K562 (cell line): ENCODE data around the gene SH3BP2. TPM values are rescaled to one million over a fixed set of nuclear protein-coding genes. Genes with fewer than 3 reads are reported as not detected.

ENCODE experiments used
- CGGBP1 ChIP-seq: fragments of 250-450 bp; sonication (Bioruptor Pico); IDR thresholded peaks from 2 replicates; pipeline ENCODE4 v1.9.0; 2021; ENCODE audit warnings: mild to moderate bottlenecking
- CTCF ChIP-seq, 3 experiments: IDR thresholded peaks in 2 of 3; conservative IDR thresholded peaks in 1 of 3; 2 replicates each; pipeline ENCODE4 v1.5.1; 2011 to 2012; ENCODE audit warnings: low read length in 3 of 3, mild to moderate bottlenecking in 3 of 3, control low read depth in 2 of 3, improper control_type of control experiment in 1 of 3, inconsistent platforms in 1 of 3, low read depth in 1 of 3, mixed read lengths in 1 of 3, moderate library complexity in 1 of 3; ENCODE audit not compliant: insufficient read depth in 2 of 3
- FOSL1 ChIP-seq: fragments of 200-800 bp; sonication (Bioruptor generic); conservative IDR thresholded peaks from 2 replicates; pipeline ENCODE4 v1.6.1; 2016; ENCODE audit warnings: missing genetic modification characterization, missing compliant biosample characterization
- GABPA ChIP-seq: fragments of 200-800 bp; sonication (Bioruptor generic); conservative IDR thresholded peaks from 2 replicates; pipeline ENCODE4 v1.6.1; 2016; ENCODE audit warnings: low read depth, missing genetic modification characterization, missing compliant biosample characterization
- GABPB2 ChIP-seq: fragments of 250-450 bp; sonication (Bioruptor Pico); conservative IDR thresholded peaks from 2 replicates; pipeline ENCODE4 v1.5.1; 2021; ENCODE audit warnings: mild to moderate bottlenecking
- GATAD2A ChIP-seq: fragments of 450-650 bp; IDR thresholded peaks from 2 replicates; pipeline ENCODE4 v1.6.1; 2017
- HOXB6 ChIP-seq: fragments of 250-450 bp; sonication (Bioruptor Pico); IDR thresholded peaks from 2 replicates; pipeline ENCODE4 v1.5.1; 2022; ENCODE audit warnings: mild to moderate bottlenecking, borderline replicate concordance
- NBN ChIP-seq: fragments of 450-650 bp; IDR thresholded peaks from 2 replicates; pipeline ENCODE4 v1.6.1; 2016; ENCODE audit warnings: low read depth, mild to moderate bottlenecking
- NELFE ChIP-seq: IDR thresholded peaks from 2 replicates; pipeline ENCODE4 v1.6.1; 2011; ENCODE audit warnings: mild to moderate bottlenecking; ENCODE audit not compliant: insufficient read depth, insufficient read length
- NR1H2 ChIP-seq: sonication (generic); formaldehyde crosslinking; IDR thresholded peaks from 2 replicates; pipeline ENCODE4 v1.4.0; 2020; ENCODE audit warnings: mild to moderate bottlenecking, missing genetic modification reagents
- POLR2H ChIP-seq: IDR thresholded peaks from 2 replicates; pipeline ENCODE4 v1.6.1; 2016; ENCODE audit warnings: missing genetic modification characterization, low read depth, mild to moderate bottlenecking, control low read depth, missing compliant biosample characterization, moderate library complexity
- SMAD1 ChIP-seq: fragments of 150-350 bp; IDR thresholded peaks from 2 replicates; pipeline ENCODE4 v1.6.1; 2014; ENCODE audit warnings: low read length, low read depth; ENCODE audit not compliant: partially characterized antibody
- TAF1 ChIP-seq: IDR thresholded peaks from 2 replicates; pipeline ENCODE4 v1.6.1; 2011; ENCODE audit warnings: mild to moderate bottlenecking, low read length, moderate library complexity; ENCODE audit not compliant: insufficient read depth, control insufficient read depth, severe bottlenecking; ENCODE audit errors: extremely low read depth
- THRB ChIP-seq: fragments of 450-650 bp; formaldehyde crosslinking; conservative IDR thresholded peaks from 2 replicates; pipeline ENCODE4 v1.4.0; 2022; ENCODE audit warnings: mild to moderate bottlenecking, missing genetic modification characterization
- TRIM25 ChIP-seq: fragments of 450-650 bp; IDR thresholded peaks from 2 replicates; pipeline ENCODE4 v1.7.0; 2016; ENCODE audit warnings: borderline replicate concordance
- ZBTB9 ChIP-seq: fragments of 450-650 bp; formaldehyde crosslinking; IDR thresholded peaks from 2 replicates; pipeline ENCODE4 v1.4.0; 2020; ENCODE audit warnings: mild to moderate bottlenecking, moderate library complexity
- ZNF3 ChIP-seq: fragments of 250-450 bp; sonication (Bioruptor Pico); IDR thresholded peaks from 2 replicates; pipeline ENCODE4 v1.5.0; 2021; ENCODE audit warnings: mild to moderate bottlenecking, moderate library complexity
- ZNF347 ChIP-seq: fragments of 450-650 bp; formaldehyde crosslinking; IDR thresholded peaks from 2 replicates; pipeline ENCODE4 v1.4.0; 2020; ENCODE audit warnings: low read depth, mild to moderate bottlenecking, moderate library complexity
- ZNF57 ChIP-seq: fragments of 450-650 bp; formaldehyde crosslinking; IDR thresholded peaks from 2 replicates; pipeline ENCODE4 v1.4.0; 2020; ENCODE audit warnings: mild to moderate bottlenecking, moderate library complexity
- ZNF76 ChIP-seq: fragments of 250-450 bp; sonication (Bioruptor Pico); IDR thresholded peaks from 2 replicates; pipeline ENCODE4 v1.4.0; 2020; ENCODE audit warnings: mild to moderate bottlenecking, moderate library complexity, borderline replicate concordance
- polyA plus RNA-seq, 8 experiments: library from polyadenylated mRNA; depleted of rRNA in 4 of 8; stranded (reverse) in 5 of 8; unstranded in 3 of 8; fragments of >200 nt; fragmentation: Nextera tagmentation in 2 of 8; fragmentation: Illumina TruSeq in 1 of 8; extraction: Ambion mirVana in 2 of 8; extraction: Trizol in 1 of 8; gene quantifications; 2 replicates each; pipeline versions ENCODE4 v1.2.1 to v1.2.3, GENCODE V29; 2011 to 2014; ENCODE audit warnings: inconsistent platforms in 1 of 8, missing spikeins in 1 of 8
- total RNA-seq, 7 experiments: library from RNA; depleted of rRNA in 6 of 7; stranded (reverse); fragments of >200 nt in 6 of 7; fragmentation: Illumina TruSeq in 2 of 7; extraction: Trizol in 2 of 7; gene quantifications; 2 replicates each; pipeline versions ENCODE4 v1.2.1 to v1.2.3, GENCODE V29; 2011 to 2021; ENCODE audit warnings: low replicate concordance in 1 of 7

Gene SH3BP2
- total and polyA plus RNA-seq, 9 of the 15 experiments (the other 6 are each of a cell fraction or from before 2014, with no cell fraction given) = 0.34 to 16.0 (median 5.1) TPM

GRCh38 chr4:2843263-2843940, 50.5 kb downstream of the SH3BP2 start, which contains the start of gene ADD1 (continued):
- no peak for TF ChIP-seq TRIM25
- TF ChIP-seq ZBTB9 (CRISPR knock-in tag) = peak; percentile 53; the same call in 1 of the 2 replicates
- TF ChIP-seq ZNF76 (CRISPR knock-in tag) = no peak
- TF ChIP-seq CTCF (IDR thresholded peaks at IDR 0.05 in 2 of 3, conservative IDR thresholded peaks at IDR 0.05 in 1 of 3; ENCODE audit: insufficient read depth in 2 of 3, low read depth in 1 of 3, low read length in 3 of 3) = no peak
- no peak for TF ChIP-seq FOSL1
- no peak for TF ChIP-seq GABPA (tag)
- TF ChIP-seq NR1H2 (CRISPR knock-in tag) = no peak; the same call in 1 of the 2 replicates
- 0 out of 2 replicates have a peak, but pooled peaks have one; percentile 10 for TF ChIP-seq GATAD2A
- TF ChIP-seq NELFE = no peak
- no peak for TF ChIP-seq NBN
- TF ChIP-seq GABPB2 (CRISPR knock-in tag) = no peak
- no peak for TF ChIP-seq THRB (CRISPR knock-in tag)
- no peak for TF ChIP-seq CGGBP1
- TF ChIP-seq ZNF347 (CRISPR knock-in tag) = no peak
- peak; percentile 36 for TF ChIP-seq TAF1
- peak; percentile 52 for TF ChIP-seq POLR2H (tag)
- TF ChIP-seq ZNF3 (CRISPR knock-in tag) = no peak
- TF ChIP-seq HOXB6 (CRISPR knock-in tag) = no peak
- no peak for TF ChIP-seq ZNF57
- no peak for TF ChIP-seq SMAD1
